GM23338 (cell line): ENCODE measurements around the gene ZPBP2. TPM values are rescaled to one million over a fixed set of nuclear protein-coding genes. Genes with fewer than 3 reads are reported as not detected.

Experiments used
- ATAC-seq: fragments of 200-7000 bp; cut with Tn5 transposase; 3 replicates; pipeline ENCODE4 v1.9.1; 2020
- DNase-seq: peaks from one replicate; pipeline ENCODE4 v3.0.0-alpha.2; 2015; ENCODE audit warnings: low spot score
- H2AFZ ChIP-seq: fragments of 200-600 bp; sonication (generic); 2 replicates; pipeline ENCODE4 v1.8.0; 2016; ENCODE audit warnings: antibody characterized with exemption, mild to moderate bottlenecking, moderate library complexity
- H3F3A ChIP-seq: fragments of 200-600 bp; sonication (generic); replicated peaks from 2 replicates; pipeline ENCODE4 v1.8.0; 2017; ENCODE audit warnings: antibody characterized with exemption, mixed run types, low read depth
- H3K27ac ChIP-seq: fragments of 200-600 bp; sonication (generic); 2 replicates; pipeline ENCODE4 v1.6.1; 2016; ENCODE audit warnings: low read depth
- H3K27me3 ChIP-seq: fragments of 200-600 bp; sonication (generic); 2 replicates; pipeline ENCODE4 v1.8.0; 2016; ENCODE audit warnings: mild to moderate bottlenecking, mixed run types, moderate library complexity; ENCODE audit not compliant: insufficient read depth
- H3K36me3 ChIP-seq: fragments of 200-600 bp; sonication (generic); 2 replicates; pipeline ENCODE4 v1.8.0; 2016; ENCODE audit warnings: mild to moderate bottlenecking; ENCODE audit not compliant: insufficient read depth
- H3K4me1 ChIP-seq: fragments of 200-600 bp; sonication (generic); 2 replicates; pipeline ENCODE4 v1.8.0; 2016; ENCODE audit warnings: mild to moderate bottlenecking, moderate library complexity; ENCODE audit not compliant: insufficient read depth
- H3K4me2 ChIP-seq: fragments of 200-600 bp; sonication (generic); 2 replicates; pipeline ENCODE4 v1.7.1; 2017; ENCODE audit warnings: mixed run types
- H3K4me3 ChIP-seq: fragments of 200-600 bp; sonication (generic); 2 replicates; pipeline ENCODE4 v1.6.1; 2016; ENCODE audit warnings: mixed run types
- H3K79me2 ChIP-seq: fragments of 200-600 bp; sonication (generic); replicated peaks from 2 replicates; pipeline ENCODE4 v1.8.0; 2017; ENCODE audit warnings: mild to moderate bottlenecking; ENCODE audit not compliant: insufficient read depth
- H3K9me2 ChIP-seq: fragments of 200-600 bp; sonication (generic); 2 replicates; pipeline ENCODE4 v1.8.0; 2017; ENCODE audit not compliant: insufficient read depth
- H4K20me1 ChIP-seq: fragments of 200-600 bp; sonication (generic); replicated peaks from 2 replicates; pipeline ENCODE4 v1.8.0; 2017; ENCODE audit warnings: mild to moderate bottlenecking; ENCODE audit not compliant: insufficient read depth
- H3K27ac Mint-ChIP-seq: 2 replicates; pipeline ENCODE4 v1.8.0; 2020; ENCODE audit warnings: inconsistent platforms, mild to moderate bottlenecking, moderate library complexity, mixed read lengths
- H3K27me3 Mint-ChIP-seq: 3 replicates; pipeline ENCODE4 v1.8.0; 2022; ENCODE audit warnings: low read depth, mild to moderate bottlenecking, moderate library complexity, mixed read lengths, inconsistent platforms; ENCODE audit not compliant: insufficient read depth, poor library complexity
- H3K36me3 Mint-ChIP-seq: 3 replicates; pipeline ENCODE4 v1.8.0; 2021; ENCODE audit warnings: low read depth, mild to moderate bottlenecking, inconsistent platforms, moderate library complexity, mixed read lengths
- H3K4me1 Mint-ChIP-seq: 3 replicates; pipeline ENCODE4 v1.8.0; 2020; ENCODE audit warnings: mild to moderate bottlenecking, inconsistent platforms, mixed read lengths
- H3K4me3 Mint-ChIP-seq: 3 replicates; pipeline ENCODE4 v1.8.0; 2021; ENCODE audit warnings: moderate library complexity, mild to moderate bottlenecking, inconsistent platforms, mixed read lengths
- H3K9me3 Mint-ChIP-seq: 3 replicates; pipeline ENCODE4 v1.8.0; 2020; ENCODE audit warnings: moderate library complexity, mild to moderate bottlenecking, inconsistent platforms, mixed read lengths
- CREB1 ChIP-seq: fragments of 250-450 bp; sonication (Bioruptor Pico); IDR thresholded peaks from 2 replicates; pipeline ENCODE4 v1.5.0; 2020; ENCODE audit warnings: low read depth, mild to moderate bottlenecking, moderate library complexity
- CTCF ChIP-seq, 2 experiments: fragments of 200-600 bp in 1 of 2; sonication (generic) in 1 of 2; conservative IDR thresholded peaks; 2 replicates each; pipeline versions ENCODE4 v1.5.1 to v1.6.1; 2016 to 2017; ENCODE audit warnings: antibody characterized with exemption in 2 of 2, low read depth in 2 of 2, mild to moderate bottlenecking in 2 of 2, moderate library complexity in 1 of 2
- polyA plus RNA-seq: library from polyadenylated mRNA; unstranded; fragments of >200 nt; fragmentation: Nextera tagmentation; extraction: Ambion mirVana; gene quantifications from 2 replicates; pipeline ENCODE4 v1.2.1, GENCODE V29; 2016
- small RNA-seq: library from RNA; depleted of rRNA; stranded (forward); fragments of <200 nt; gene quantifications from one replicate; pipeline ENCODE3, GENCODE V24; 2014; ENCODE audit warnings: low replicate concordance
- total RNA-seq: library from RNA; depleted of rRNA; stranded (reverse); fragments of >200 nt; shearing (Covaris generic); gene quantifications from 2 replicates; pipeline ENCODE4 v1.2.3, GENCODE V29; 2014; rRNA removed

Gene ZPBP2
- total and polyA plus RNA-seq, 2 experiments from 2014 or later: not detected

GRCh38 chr17:39926588-39927100 is 58.6 kb downstream of the ZPBP2 start:
- Mint-ChIP-seq H3K27ac (peak overlapping the region; percentile 90), H3K9me3 (no peaks in the 10 kb centered on the region), H3K36me3 (peaks cover 23% of the 10 kb centered on the region), H3K4me1 (peaks cover 42% of the 10 kb centered on the region), H3K4me3 (peak overlapping the region; percentile 85), H3K27me3 (peaks cover 5% of the 10 kb centered on the region)
- TF ChIP-seq CTCF (conservative IDR thresholded peaks at IDR 0.05; ENCODE audit: low read depth in 2 of 2) (no peak), CREB1 (CRISPR knock-in tag) (peak; percentile 46)
- peak overlapping the region; percentile 72; the same call in 1 of the 2 replicates for H2AFZ ChIP-seq
- peak overlapping the region; percentile 97 for H3K4me3 ChIP-seq
- H3K36me3 ChIP-seq: peaks cover 5% of the 10 kb centered on the region; the same call in 1 of the 2 replicates
- peak overlapping the region; percentile 93 for H3K4me2 ChIP-seq
- H3K27me3 ChIP-seq: no peaks in the 10 kb centered on the region
- H3K79me2 ChIP-seq: peaks cover 32% of the 10 kb centered on the region
- H3K27ac ChIP-seq: peak overlapping the region; percentile 92
- H3K4me1 ChIP-seq: peaks cover 15% of the 10 kb centered on the region
- DNase-seq (peak; percentile 78), ATAC-seq (peak; percentile 59)
- H4K20me1 ChIP-seq: peaks cover 17% of the 10 kb centered on the region
- H3K9me2 ChIP-seq: no peaks in the 10 kb centered on the region
- H3F3A ChIP-seq: peaks cover 7% of the 10 kb centered on the region

Small RNA genes lying within 50 kb of the gene (small RNA-seq; reads per million reads assigned to genes)
- gene AC090844.1: not detected

Other genes with a start within 250 kb of the ZPBP2 start
- gene PPP1R1B, start 241.2 kb upstream of the ZPBP2 start, total RNA-seq: 1.5 and 3.4 TPM in 2 replicates
- 3.7 and 5.4 TPM in 2 replicates for gene PPP1R1B, start 241.2 kb upstream of the ZPBP2 start, polyA plus RNA-seq
- gene STARD3, start 231.1 kb upstream of the ZPBP2 start, total RNA-seq: 39.7 and 53.3 TPM in 2 replicates
- 26.4 and 31.5 TPM in 2 replicates for gene STARD3, start 231.1 kb upstream of the ZPBP2 start, polyA plus RNA-seq
- 0.74 and 2.1 TPM in 2 replicates for gene TCAP, start 202.9 kb upstream of the ZPBP2 start, total RNA-seq
- 0.61 and 0.80 TPM in 2 replicates for gene TCAP, start 202.9 kb upstream of the ZPBP2 start, polyA plus RNA-seq
- 1.9 and 2.3 TPM in 2 replicates for gene PNMT, start 199.7 kb upstream of the ZPBP2 start, total RNA-seq
- 2.5 and 4.4 TPM in 2 replicates for gene PNMT, start 199.7 kb upstream of the ZPBP2 start, polyA plus RNA-seq
- gene PGAP3, start 180.1 kb upstream of the ZPBP2 start, total RNA-seq: 10.7 and 12.8 TPM in 2 replicates
- 7.0 and 8.2 TPM in 2 replicates for gene PGAP3, start 180.1 kb upstream of the ZPBP2 start, polyA plus RNA-seq
- 193 and 196 TPM in 2 replicates for gene ERBB2, start 168.1 kb upstream of the ZPBP2 start, total RNA-seq
- 44.9 and 46.2 TPM in 2 replicates for gene ERBB2, start 168.1 kb upstream of the ZPBP2 start, polyA plus RNA-seq
- 24.3 and 37.1 TPM in 2 replicates for gene MIEN1, start 137.7 kb upstream of the ZPBP2 start, total RNA-seq
- 91.8 and 106 TPM in 2 replicates for gene MIEN1, start 137.7 kb upstream of the ZPBP2 start, polyA plus RNA-seq
- gene GRB7, start 130.3 kb upstream of the ZPBP2 start, total RNA-seq: 23.1 and 28.9 TPM in 2 replicates
- gene GRB7, start 130.3 kb upstream of the ZPBP2 start, polyA plus RNA-seq: 12.8 and 13.1 TPM in 2 replicates
- gene IKZF3, start 3.9 kb upstream of the ZPBP2 start, total RNA-seq: 0.76 and 1.4 TPM in 2 replicates
- 0.05 and 0.11 TPM in 2 replicates for gene IKZF3, start 3.9 kb upstream of the ZPBP2 start, polyA plus RNA-seq
- gene GSDMB, start 50.4 kb downstream of the ZPBP2 start, total RNA-seq: 5.4 and 12.6 TPM in 2 replicates
- 5.5 and 7.6 TPM in 2 replicates for gene GSDMB, start 50.4 kb downstream of the ZPBP2 start, polyA plus RNA-seq
- 38.5 and 39.2 TPM in 2 replicates for gene ORMDL3, start 59.4 kb downstream of the ZPBP2 start, total RNA-seq
- 33.6 and 41.3 TPM in 2 replicates for gene ORMDL3, start 59.4 kb downstream of the ZPBP2 start, polyA plus RNA-seq
- gene LRRC3C, start 59.5 kb downstream of the ZPBP2 start, total RNA-seq: 0.24 TPM in 1 of 2 replicates, not detected in the other
- not detected in 2 replicates for gene LRRC3C, start 59.5 kb downstream of the ZPBP2 start, polyA plus RNA-seq
- 1.0 TPM in 1 of 2 replicates, not detected in the other for gene GSDMA, start 94.8 kb downstream of the ZPBP2 start, total RNA-seq
- not detected in 2 replicates for gene GSDMA, start 94.8 kb downstream of the ZPBP2 start, polyA plus RNA-seq
- 200 and 217 TPM in 2 replicates for gene PSMD3, start 112.6 kb downstream of the ZPBP2 start, total RNA-seq
- gene PSMD3, start 112.6 kb downstream of the ZPBP2 start, polyA plus RNA-seq: 100 and 112 TPM in 2 replicates
- 1.2 TPM in 1 of 2 replicates, not detected in the other for gene CSF3, start 147.2 kb downstream of the ZPBP2 start, total RNA-seq
- gene CSF3, start 147.2 kb downstream of the ZPBP2 start, polyA plus RNA-seq: not detected in 2 replicates
- gene MED24, start 186.2 kb downstream of the ZPBP2 start, total RNA-seq: 88.9 and 95.1 TPM in 2 replicates
- gene MED24, start 186.2 kb downstream of the ZPBP2 start, polyA plus RNA-seq: 44.4 and 44.8 TPM in 2 replicates
- gene THRA, start 194.8 kb downstream of the ZPBP2 start, total RNA-seq: 9.6 and 10.5 TPM in 2 replicates
- 3.4 and 3.6 TPM in 2 replicates for gene THRA, start 194.8 kb downstream of the ZPBP2 start, polyA plus RNA-seq
- gene NR1D1, start 232.4 kb downstream of the ZPBP2 start, total RNA-seq: 3.6 and 4.2 TPM in 2 replicates
- 3.1 and 3.3 TPM in 2 replicates for gene NR1D1, start 232.4 kb downstream of the ZPBP2 start, polyA plus RNA-seq